B cell (primary cell): ENCODE measurements around the gene NPC2. TPM values are rescaled to one million over a fixed set of nuclear protein-coding genes. Genes with fewer than 3 reads are reported as not detected.
"Not testable (repeated sequence)": the region's sequence is repeated elsewhere in the genome, so short reads cannot be mapped to it uniquely, and the experiment has no call there.

ENCODE experiments used
- ATAC-seq: fragments of 200-7000 bp; cut with Tn5 transposase; one replicate; pipeline ENCODE4 v1.10.0; 2021; ENCODE audit warnings: low read depth, mild to moderate bottlenecking, moderate number of reproducible peaks, moderate library complexity
- CTCF ChIA-PET: fragments of 350-600 bp; sonication (Branson Sonifier 250); formaldehyde crosslinking; loops from one replicate; lab custom pipeline; 2021; ENCODE audit warnings: antibody characterized with exemption, inconsistent platforms; lab: Charles Lee
- POLR2A ChIA-PET: fragments of 350-600 bp; sonication (Branson Sonifier 250); formaldehyde crosslinking; loops from one replicate; lab custom pipeline; 2021; ENCODE audit warnings: antibody characterized with exemption; lab: Charles Lee
- DNase-seq: peaks from one replicate; pipeline ENCODE4 v3.0.0; 2013
- H2AFZ ChIP-seq: 2 replicates; pipeline ENCODE4 v1.6.1; 2012; ENCODE audit warnings: mild to moderate bottlenecking, low read depth, low read length; ENCODE audit not compliant: insufficient read depth, poor library complexity, severe bottlenecking
- H3K27ac ChIP-seq, 2 donors: 1 replicate in 1 of 2; 2 replicates in 1 of 2; pipeline ENCODE4 v1.5.1; 2012 to 2013; ENCODE audit warnings: low read length in 2 of 2, mild to moderate bottlenecking in 2 of 2, moderate library complexity in 1 of 2
- H3K27me3 ChIP-seq, 4 experiments: fragments of 200-600 bp in 1 of 4; sonication (generic) in 1 of 4; replicated peaks in 1 of 4; 1 replicate in 2 of 4; 2 replicates in 2 of 4; pipeline versions ENCODE4 v1.6.1 to v1.7.0; 2013 to 2016; ENCODE audit warnings: low read length in 3 of 4, mild to moderate bottlenecking in 2 of 4, mixed read lengths in 1 of 4, moderate library complexity in 1 of 4; ENCODE audit not compliant: insufficient read depth in 4 of 4, control insufficient read depth in 3 of 4; ENCODE audit errors: control extremely low read depth in 1 of 4
- H3K36me3 ChIP-seq, 2 experiments: replicated peaks in 1 of 2; 1 replicate in 1 of 2; 2 replicates in 1 of 2; pipeline versions ENCODE4 v1.6.1 to v1.7.1; 2013; ENCODE audit warnings: low read length in 1 of 2; ENCODE audit not compliant: insufficient read depth in 2 of 2, control insufficient read depth in 1 of 2; ENCODE audit errors: control extremely low read depth in 1 of 2, extremely low read depth in 1 of 2
- H3K4me1 ChIP-seq, 2 donors: fragments of 200-600 bp in 1 of 2; sonication (generic) in 1 of 2; 1 replicate in 1 of 2; 2 replicates in 1 of 2; pipeline versions ENCODE4 v1.5.1 to v1.6.1; 2013 to 2017; ENCODE audit warnings: low read length in 2 of 2; ENCODE audit not compliant: control insufficient read depth in 2 of 2, insufficient read depth in 2 of 2
- H3K4me2 ChIP-seq: replicated peaks from 2 replicates; pipeline ENCODE3; 2012; ENCODE audit warnings: mild to moderate bottlenecking, low read depth, low read length; ENCODE audit not compliant: poor library complexity, severe bottlenecking
- H3K4me3 ChIP-seq, 5 experiments: fragments of 200-600 bp in 1 of 5; sonication (generic) in 1 of 5; 1 replicate in 3 of 5; 2 replicates in 2 of 5; pipeline versions ENCODE4 v1.5.1 to v1.7.0; 2011 to 2016; ENCODE audit warnings: low read length in 4 of 5, mild to moderate bottlenecking in 4 of 5, low read depth in 2 of 5, control low read depth in 1 of 5, moderate library complexity in 1 of 5; ENCODE audit not compliant: insufficient read depth in 1 of 5; ENCODE audit errors: control extremely low read depth in 1 of 5, extremely low read depth in 1 of 5
- H3K79me2 ChIP-seq: fragments of 200-600 bp; sonication (generic); one replicate; pipeline ENCODE4 v1.6.0; 2016; ENCODE audit warnings: low read length; ENCODE audit not compliant: control insufficient read depth, insufficient read depth
- H3K9ac ChIP-seq: fragments of 200-600 bp; sonication (generic); 2 replicates; pipeline ENCODE4 v1.6.1; 2017; ENCODE audit warnings: mild to moderate bottlenecking, low read length, moderate library complexity
- H3K9me3 ChIP-seq, 3 donors: one replicate each; pipeline versions ENCODE4 v1.6.1 to v1.7.1; 2013; ENCODE audit warnings: low read length in 2 of 3; ENCODE audit not compliant: control insufficient read depth in 2 of 3, insufficient read depth in 1 of 3; ENCODE audit errors: control extremely low read depth in 1 of 3
- H4K20me1 ChIP-seq: 2 replicates; pipeline ENCODE4 v1.6.0; 2012; ENCODE audit warnings: mild to moderate bottlenecking, low read length; ENCODE audit not compliant: insufficient read depth, control insufficient read depth, poor library complexity, severe bottlenecking
- H3K27ac Mint-ChIP-seq: one replicate; pipeline ENCODE4 v1.8.0; 2021; ENCODE audit warnings: mixed read lengths
- H3K27me3 Mint-ChIP-seq: one replicate; pipeline ENCODE4 v1.8.0; 2021; ENCODE audit warnings: mixed read lengths
- H3K4me1 Mint-ChIP-seq: one replicate; pipeline ENCODE4 v1.8.0; 2021; ENCODE audit warnings: mixed read lengths
- H3K4me3 Mint-ChIP-seq: one replicate; pipeline ENCODE4 v1.8.0; 2021; ENCODE audit warnings: mixed read lengths
- H3K9me3 Mint-ChIP-seq: one replicate; pipeline ENCODE4 v1.8.0; 2022; ENCODE audit warnings: mixed read lengths; ENCODE audit not compliant: insufficient read depth
- EZH2 ChIP-seq: IDR thresholded peaks from 2 replicates; pipeline ENCODE4 v1.6.1; 2012; ENCODE audit warnings: borderline replicate concordance, low read depth, mild to moderate bottlenecking, moderate library complexity, low read length; ENCODE audit not compliant: insufficient read depth, poor library complexity, severe bottlenecking
- WGBS: methylation state at CpG from one replicate; pipeline ENCODE4 v1.1.5; 2013; ENCODE audit warnings: missing lambda C conversion rate; ENCODE audit not compliant: insufficient coverage; 5-methylcytosine and 5-hydroxymethylcytosine counted together
- intact Hi-C: fragments of 100-400 bp; cut with micrococcal nuclease; formaldehyde crosslinking; loops from one replicate; pipeline ENCODE4 v1.10.0; 2022
- polyA plus RNA-seq: library from polyadenylated mRNA; depleted of rRNA; stranded (reverse); fragments of >200 nt; gene quantifications from 2 replicates; pipeline ENCODE4 v1.2.3, GENCODE V29; 2012
- total RNA-seq, 2 donors: library from RNA; stranded (reverse); fragments of 120-200 nt in 1 of 2; gene quantifications; 1 replicate in 1 of 2; 2 replicates in 1 of 2; pipeline versions ENCODE4 v1.2.3 to v1.2.4, GENCODE V29; 2013 to 2022
- TF ChIP-seq, protein P1 (sequence below): fragments of 200-600 bp; IDR thresholded peaks from one replicate; pipeline ENCODE4 v1.8.0; 2022; ENCODE audit warnings: antibody characterized with exemption, mild to moderate bottlenecking

Gene NPC2
- total and polyA plus RNA-seq, 2 donors (not counting 1 experiment from before 2014, with no cell fraction given) = 93.8 to 154 TPM

- H3K4me3 ChIP-seq = no peak overlapping the region
- no peak overlapping the region for H3K27ac Mint-ChIP-seq
- no peaks in the 10 kb centered on the region for H3K27me3 ChIP-seq
- peaks cover 2% of the 10 kb centered on the region for H3K9me3 Mint-ChIP-seq
- no peak for DNase-seq
- TF ChIP-seq, protein P1, sequence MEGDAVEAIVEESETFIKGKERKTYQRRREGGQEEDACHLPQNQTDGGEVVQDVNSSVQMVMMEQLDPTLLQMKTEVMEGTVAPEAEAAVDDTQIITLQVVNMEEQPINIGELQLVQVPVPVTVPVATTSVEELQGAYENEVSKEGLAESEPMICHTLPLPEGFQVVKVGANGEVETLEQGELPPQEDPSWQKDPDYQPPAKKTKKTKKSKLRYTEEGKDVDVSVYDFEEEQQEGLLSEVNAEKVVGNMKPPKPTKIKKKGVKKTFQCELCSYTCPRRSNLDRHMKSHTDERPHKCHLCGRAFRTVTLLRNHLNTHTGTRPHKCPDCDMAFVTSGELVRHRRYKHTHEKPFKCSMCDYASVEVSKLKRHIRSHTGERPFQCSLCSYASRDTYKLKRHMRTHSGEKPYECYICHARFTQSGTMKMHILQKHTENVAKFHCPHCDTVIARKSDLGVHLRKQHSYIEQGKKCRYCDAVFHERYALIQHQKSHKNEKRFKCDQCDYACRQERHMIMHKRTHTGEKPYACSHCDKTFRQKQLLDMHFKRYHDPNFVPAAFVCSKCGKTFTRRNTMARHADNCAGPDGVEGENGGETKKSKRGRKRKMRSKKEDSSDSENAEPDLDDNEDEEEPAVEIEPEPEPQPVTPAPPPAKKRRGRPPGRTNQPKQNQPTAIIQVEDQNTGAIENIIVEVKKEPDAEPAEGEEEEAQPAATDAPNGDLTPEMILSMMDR = no peak
- no peak for TF ChIP-seq EZH2
- no peak overlapping the region for H3K4me3 Mint-ChIP-seq
- H3K4me1 Mint-ChIP-seq = no peaks in the 10 kb centered on the region
- H3K27ac ChIP-seq = no peak overlapping the region
- CTCF ChIA-PET = interaction anchor here (1.1 to 1.4 kb wide), 2 partner anchors 17 to 22 kb away, joined by 3 read pairs; no protein-coding TSS in a partner anchor
- POLR2A ChIA-PET = no interaction called here
- no peaks in the 10 kb centered on the region for H3K9me3 ChIP-seq
- no peak for ATAC-seq
- no peak overlapping the region for H3K4me2 ChIP-seq
- no peak overlapping the region for H2AFZ ChIP-seq
- no peaks in the 10 kb centered on the region for H4K20me1 ChIP-seq
- peaks cover 25% of the 10 kb centered on the region for H3K27me3 Mint-ChIP-seq
- H3K9ac ChIP-seq = no peak overlapping the region
- no peaks in the 10 kb centered on the region for H3K4me1 ChIP-seq
- H3K79me2 ChIP-seq = no peaks in the 10 kb centered on the region
- WGBS = 89% methylated on average over 17 of the region's 17 CpGs
- intact Hi-C loops = no loop called here
- no peaks in the 10 kb centered on the region for H3K36me3 ChIP-seq
Measured at GRCh38 chr14:74456684-74457564, 36.2 kb downstream of the NPC2 start.

DNA sequence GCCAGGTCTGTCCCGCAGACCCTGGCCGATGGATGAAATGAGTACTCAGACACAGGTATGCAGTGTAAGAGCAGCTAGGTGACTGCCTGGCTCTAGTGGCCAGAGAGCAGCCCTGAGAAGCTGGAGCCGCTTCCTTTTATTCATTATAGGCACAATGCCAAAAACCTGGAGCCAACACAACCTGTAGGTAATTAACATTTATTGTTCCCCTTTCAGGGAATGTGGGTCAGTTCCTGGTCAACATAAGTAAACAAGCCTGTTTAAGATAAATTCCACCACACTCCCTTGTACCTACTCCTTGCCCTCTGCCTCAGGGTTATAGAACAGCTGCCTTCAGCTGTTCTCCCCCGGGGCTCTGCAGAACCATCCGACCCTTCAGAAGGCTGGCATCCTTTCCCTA, 38.7 kb downstream of the NPC2 start:
- H3K9me3 Mint-ChIP-seq, H3K27me3 Mint-ChIP-seq, ATAC-seq, H3K4me1 ChIP-seq, H3K27ac ChIP-seq, POLR2A ChIA-PET, H4K20me1 ChIP-seq, DNase-seq, H2AFZ ChIP-seq, H3K4me2 ChIP-seq, H3K4me3 ChIP-seq, H3K27me3 ChIP-seq, H3K4me3 Mint-ChIP-seq, H3K4me1 Mint-ChIP-seq, H3K9me3 ChIP-seq, H3K9ac ChIP-seq, intact Hi-C loops, H3K27ac Mint-ChIP-seq, H3K79me2 ChIP-seq, H3K36me3 ChIP-seq: not testable (repeated sequence)
- 100% methylated on average over 2 of the region's 5 CpGs for WGBS
- CTCF ChIA-PET = interaction anchor here (1.6 kb wide), 1 partner anchor 25 kb away, joined by 5 read pairs; no protein-coding TSS in a partner anchor
